Activated CD8-positive, alpha-beta T cell treated with anti-CD3 and anti-CD28 coated beads for 36 hours (primary cell): ENCODE results near the gene RUFY4. TPM values are rescaled to one million over a fixed set of nuclear protein-coding genes. Genes with fewer than 3 reads are reported as not detected.

Source experiments
- ATAC-seq: fragments of 200-7000 bp; cut with Tn5 transposase; one replicate; pipeline ENCODE4 v1.10.0; 2021; ENCODE audit warnings: mild to moderate bottlenecking, moderate library complexity
- CTCF ChIA-PET: fragments of 350-600 bp; sonication (Branson Sonifier 250); formaldehyde crosslinking; loops from one replicate; lab custom pipeline; 2021; ENCODE audit warnings: antibody characterized with exemption; lab: Charles Lee
- POLR2A ChIA-PET: fragments of 350-600 bp; sonication (Branson Sonifier 250); formaldehyde crosslinking; loops from one replicate; lab custom pipeline; 2021; ENCODE audit warnings: antibody characterized with exemption; lab: Charles Lee
- DNase-seq: peaks from one replicate; pipeline ENCODE4 v3.0.0-alpha.2; 2020
- H3K27ac Mint-ChIP-seq: one replicate; pipeline ENCODE4 v1.8.0; 2021; ENCODE audit warnings: mild to moderate bottlenecking, mixed read lengths
- H3K27me3 Mint-ChIP-seq: one replicate; pipeline ENCODE4 v1.8.0; 2021; ENCODE audit warnings: mixed read lengths
- H3K36me3 Mint-ChIP-seq: one replicate; pipeline ENCODE4 v1.8.0; 2021; ENCODE audit warnings: low read depth, mixed read lengths
- H3K4me1 Mint-ChIP-seq: one replicate; pipeline ENCODE4 v1.8.0; 2021; ENCODE audit warnings: low read depth, mixed read lengths
- H3K4me3 Mint-ChIP-seq: one replicate; pipeline ENCODE4 v1.8.0; 2021; ENCODE audit warnings: mild to moderate bottlenecking, moderate library complexity, mixed read lengths
- H3K9me3 Mint-ChIP-seq: one replicate; pipeline ENCODE4 v1.8.0; 2021; ENCODE audit warnings: mixed read lengths
- CTCF ChIP-seq: fragments of 200-600 bp; IDR thresholded peaks from one replicate; pipeline ENCODE4 v1.8.0; 2022; ENCODE audit warnings: antibody characterized with exemption, mild to moderate bottlenecking
- intact Hi-C: fragments of 100-400 bp; cut with micrococcal nuclease; formaldehyde crosslinking; loops from one replicate; pipeline ENCODE4 v1.10.0; 2022
- total RNA-seq, 2 experiments: library from RNA; stranded (reverse); gene quantifications; one replicate each; pipeline ENCODE4 v1.2.3, GENCODE V29; 2021

Gene RUFY4
- total RNA-seq, 2 experiments from 2014 or later, result 0.76 to 0.88 TPM

DNA sequence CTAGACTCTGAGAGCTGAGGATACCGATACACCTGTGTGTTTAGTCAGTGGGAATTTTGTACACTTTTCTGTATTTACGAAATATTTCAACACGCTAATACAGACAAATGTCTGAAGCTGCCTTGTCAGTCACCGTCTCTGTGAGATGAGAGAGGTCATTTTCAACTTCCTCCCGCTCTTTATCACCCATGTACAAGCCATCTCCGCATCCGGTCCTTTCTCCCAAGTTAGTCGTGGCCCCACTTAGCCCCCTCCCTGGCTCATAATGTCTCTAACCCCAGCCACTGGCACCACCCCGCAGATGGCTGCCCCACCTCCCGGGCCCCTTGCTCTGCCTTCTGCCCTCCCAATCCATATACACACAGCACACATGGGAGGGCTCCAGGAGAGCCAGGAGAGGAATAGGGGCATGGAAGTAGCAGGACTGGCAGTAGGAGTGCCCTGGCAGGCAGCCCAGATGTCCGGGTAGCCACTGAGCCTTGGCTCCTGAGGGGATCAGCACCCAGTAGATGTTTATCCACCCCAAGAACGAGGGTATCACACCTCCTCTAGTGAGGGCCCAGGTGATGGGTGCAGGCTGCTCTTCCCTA lies 2.0 kb upstream of the RUFY4 start:
- no peak for DNase-seq
- peaks cover 12% of the 10 kb centered on the region for H3K27me3 Mint-ChIP-seq
- intact Hi-C loops, result no loop called here
- ATAC-seq, result no peak
- TF ChIP-seq CTCF, result no peak
- ChIA-PET CTCF (interaction anchor here (0.7 to 2.4 kb wide), 4 partner anchors 275 to 281 kb away, joined by 3 to 25 read pairs (median 4); no protein-coding TSS in a partner anchor), POLR2A (interaction anchor here (0.6 kb wide), 1 partner anchor 1157 kb away, joined by 3 read pairs; no protein-coding TSS in a partner anchor)
- H3K4me1 Mint-ChIP-seq, result peaks cover 7% of the 10 kb centered on the region
- no peaks in the 10 kb centered on the region for H3K36me3 Mint-ChIP-seq
- H3K27ac Mint-ChIP-seq, result no peak overlapping the region
- no peak overlapping the region for H3K4me3 Mint-ChIP-seq
- H3K9me3 Mint-ChIP-seq, result no peaks in the 10 kb centered on the region

DNA sequence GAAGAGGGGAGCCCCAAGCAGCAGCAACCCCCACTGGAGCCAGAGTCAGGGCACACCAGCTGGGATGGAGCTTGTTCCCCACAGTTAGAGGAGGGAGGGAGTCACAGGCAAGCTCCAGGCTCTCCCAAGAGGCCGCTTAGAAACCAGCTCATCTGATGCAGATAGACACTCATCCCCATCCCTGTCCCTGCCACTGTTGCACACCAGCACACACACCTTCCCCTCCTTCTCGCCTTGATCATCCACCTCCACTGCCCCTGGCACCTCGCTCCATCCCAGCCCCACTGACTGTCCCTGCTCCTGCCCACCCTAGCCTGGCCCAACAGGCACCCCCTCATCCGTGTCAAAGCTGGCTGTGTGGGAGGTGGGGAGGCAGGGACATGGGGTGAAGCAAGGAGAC lies 1.5 kb upstream of the RUFY4 start:
- POLR2A ChIA-PET, result interaction anchor here (0.6 kb wide), 1 partner anchor 1157 kb away, joined by 3 read pairs; no protein-coding TSS in a partner anchor
- H3K4me3 Mint-ChIP-seq, result no peak overlapping the region
- TF ChIP-seq CTCF, result no peak
- intact Hi-C loops, result no loop called here
- DNase-seq (no peak), ATAC-seq (no peak)
- H3K36me3 Mint-ChIP-seq, result no peaks in the 10 kb centered on the region
- H3K9me3 Mint-ChIP-seq, result no peaks in the 10 kb centered on the region
- peaks cover 7% of the 10 kb centered on the region for H3K4me1 Mint-ChIP-seq
- CTCF ChIA-PET, result interaction anchor here (0.7 to 2.4 kb wide), 4 partner anchors 74 to 281 kb away, joined by 3 to 25 read pairs (median 7); no protein-coding TSS in a partner anchor
- H3K27ac Mint-ChIP-seq, result no peak overlapping the region
- H3K27me3 Mint-ChIP-seq, result peaks cover 12% of the 10 kb centered on the region

DNA sequence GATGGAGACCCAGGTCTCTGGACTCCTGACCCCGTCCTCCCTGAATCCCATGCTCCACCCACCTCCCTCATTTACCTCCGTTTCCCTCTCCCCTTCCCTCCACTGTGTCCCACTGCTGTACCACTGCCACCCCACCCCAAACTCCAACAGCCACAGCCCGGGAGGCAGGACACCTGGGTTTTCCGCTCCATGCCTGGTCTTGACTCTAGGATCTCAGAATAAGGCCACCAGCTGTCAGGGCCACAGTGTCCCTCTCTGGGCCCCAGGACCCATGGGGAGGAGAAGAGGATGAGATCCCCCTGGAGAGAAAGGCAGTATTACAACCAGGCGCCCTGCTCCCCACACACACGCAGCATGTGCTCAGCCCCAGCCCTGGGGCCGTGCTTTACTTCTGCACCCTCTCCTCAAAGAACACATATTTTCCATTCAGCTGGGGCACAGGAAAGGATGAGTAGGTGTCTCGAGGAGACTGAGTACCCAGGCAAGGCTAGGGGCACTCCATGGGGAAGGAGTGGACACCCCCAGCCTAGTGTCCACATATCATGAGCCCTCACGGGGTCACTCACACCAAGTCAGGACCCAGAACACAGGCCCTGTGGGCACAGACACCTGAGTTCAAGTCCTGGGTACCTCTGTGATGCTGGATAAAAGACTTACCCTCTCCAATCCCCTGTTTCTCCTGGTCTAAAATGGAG lies 700 bp downstream of the RUFY4 start:
- DNase-seq (no peak), ATAC-seq (no peak)
- ChIA-PET POLR2A (no interaction called here), CTCF (interaction anchor here (0.9 to 2.4 kb wide), 11 partner anchors 9 to 284 kb away, joined by 3 to 25 read pairs (median 6); partner anchors contain the start of gene CXCR1)
- H3K4me1 Mint-ChIP-seq, result peaks cover 7% of the 10 kb centered on the region
- H3K27ac Mint-ChIP-seq, result peak overlapping the region; percentile 20
- no peak for TF ChIP-seq CTCF
- no peak overlapping the region for H3K4me3 Mint-ChIP-seq
- intact Hi-C loops, result no loop called here
- H3K27me3 Mint-ChIP-seq, result peaks cover 16% of the 10 kb centered on the region
- H3K9me3 Mint-ChIP-seq, result no peaks in the 10 kb centered on the region
- H3K36me3 Mint-ChIP-seq, result no peaks in the 10 kb centered on the region

DNA sequence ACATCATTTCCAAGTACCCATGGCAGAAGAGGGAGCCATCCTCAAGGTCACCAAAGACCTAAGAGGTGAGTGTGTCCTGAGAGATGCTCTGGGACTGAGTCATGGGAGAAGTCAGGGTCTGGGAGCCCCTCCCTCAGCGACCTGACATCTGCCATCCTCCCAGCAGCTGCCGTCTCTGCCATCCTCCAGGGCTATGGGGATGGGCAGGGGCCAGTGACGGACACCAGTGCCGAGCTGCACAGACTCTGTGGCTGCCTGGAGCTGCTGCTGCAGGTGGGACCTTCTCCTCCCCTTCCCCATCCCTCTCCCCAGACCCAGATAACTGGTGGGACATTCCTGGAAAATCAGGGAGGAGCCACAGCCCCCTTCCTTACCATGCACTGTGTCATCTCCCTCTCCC lies 1.5 kb downstream of the RUFY4 start:
- CTCF ChIA-PET, result interaction anchor here (0.9 to 1.4 kb wide), 3 partner anchors 76 to 285 kb away, joined by 3 to 6 read pairs (median 3); no protein-coding TSS in a partner anchor
- TF ChIP-seq CTCF, result no peak
- Mint-ChIP-seq H3K4me1 (peaks cover 7% of the 10 kb centered on the region), H3K9me3 (no peaks in the 10 kb centered on the region), H3K36me3 (no peaks in the 10 kb centered on the region), H3K4me3 (no peak overlapping the region), H3K27me3 (peaks cover 16% of the 10 kb centered on the region), H3K27ac (no peak overlapping the region)
- intact Hi-C loops, result no loop called here
- no peak for DNase-seq
- no peak for ATAC-seq
- POLR2A ChIA-PET, result no interaction called here
